Vagina (tissue), 2 donors: ENCODE results near the gene ZFHX3. TPM values are rescaled to one million over a fixed set of nuclear protein-coding genes. Genes with fewer than 3 reads are reported as not detected.
A peak's percentile ranks its signal among the peaks of the same experiment; 100 is the strongest.

Experiments
- DNase-seq, 2 donors: peaks; one replicate each; pipeline ENCODE4 v3.0.0-alpha.2; 2017; ENCODE audit errors: extremely low spot score in 2 of 2
- H3K27ac ChIP-seq: fragments of 200-600 bp; sonication (generic); one replicate; pipeline ENCODE4 v1.5.1; 2019
- H3K27me3 ChIP-seq: fragments of 200-600 bp; sonication (generic); one replicate; pipeline ENCODE4 v1.5.1; 2019
- H3K36me3 ChIP-seq, 2 donors: fragments of 200-600 bp; sonication (generic); one replicate each; pipeline ENCODE4 v1.5.1; 2017 to 2019
- H3K4me1 ChIP-seq: fragments of 200-600 bp; sonication (generic); one replicate; pipeline ENCODE4 v1.5.1; 2019
- H3K4me3 ChIP-seq, 2 donors: fragments of 200-600 bp; sonication (generic); 1 replicate in 1 of 2; 2 replicates in 1 of 2; pipeline ENCODE4 v1.5.1; 2016 to 2019
- H3K9me3 ChIP-seq: fragments of 200-600 bp; sonication (generic); one replicate; pipeline ENCODE4 v1.5.1; 2019
- POLR2A ChIP-seq, 2 donors: fragments of 450-650 bp; IDR thresholded peaks; one replicate each; pipeline ENCODE4 v1.6.1; 2017; ENCODE audit warnings: antibody characterized with exemption in 2 of 2, mild to moderate bottlenecking in 2 of 2, moderate library complexity in 2 of 2
- POLR2AphosphoS5 ChIP-seq, 2 donors: sonication (generic); formaldehyde crosslinking; IDR thresholded peaks; one replicate each; pipeline ENCODE4 v1.9.0; 2017; ENCODE audit warnings: antibody characterized with exemption in 2 of 2, mild to moderate bottlenecking in 2 of 2, low read depth in 1 of 2; ENCODE audit not compliant: insufficient read depth in 1 of 2
- intact Hi-C: fragments of 100-400 bp; cut with DNase I; formaldehyde crosslinking; loops from one replicate; pipeline ENCODE4 v1.15.1; 2023
- total RNA-seq: library from RNA; depleted of rRNA; stranded (reverse); fragments of >200 nt; gene quantifications from one replicate; pipeline ENCODE4 v1.2.3, GENCODE V29; 2016
- TF ChIP-seq, protein P1 (sequence below), 3 experiments: fragments of 450-650 bp in 2 of 3; fragments of 200-600 bp in 1 of 3; sonication (generic) in 1 of 3; IDR thresholded peaks; one replicate each; pipeline ENCODE4 v1.5.1; 2017 to 2019; ENCODE audit warnings: antibody characterized with exemption in 3 of 3, mild to moderate bottlenecking in 2 of 3, moderate library complexity in 2 of 3

Gene ZFHX3
- total RNA-seq, 1 donor from 2014 or later, result 28.0 TPM

DNA sequence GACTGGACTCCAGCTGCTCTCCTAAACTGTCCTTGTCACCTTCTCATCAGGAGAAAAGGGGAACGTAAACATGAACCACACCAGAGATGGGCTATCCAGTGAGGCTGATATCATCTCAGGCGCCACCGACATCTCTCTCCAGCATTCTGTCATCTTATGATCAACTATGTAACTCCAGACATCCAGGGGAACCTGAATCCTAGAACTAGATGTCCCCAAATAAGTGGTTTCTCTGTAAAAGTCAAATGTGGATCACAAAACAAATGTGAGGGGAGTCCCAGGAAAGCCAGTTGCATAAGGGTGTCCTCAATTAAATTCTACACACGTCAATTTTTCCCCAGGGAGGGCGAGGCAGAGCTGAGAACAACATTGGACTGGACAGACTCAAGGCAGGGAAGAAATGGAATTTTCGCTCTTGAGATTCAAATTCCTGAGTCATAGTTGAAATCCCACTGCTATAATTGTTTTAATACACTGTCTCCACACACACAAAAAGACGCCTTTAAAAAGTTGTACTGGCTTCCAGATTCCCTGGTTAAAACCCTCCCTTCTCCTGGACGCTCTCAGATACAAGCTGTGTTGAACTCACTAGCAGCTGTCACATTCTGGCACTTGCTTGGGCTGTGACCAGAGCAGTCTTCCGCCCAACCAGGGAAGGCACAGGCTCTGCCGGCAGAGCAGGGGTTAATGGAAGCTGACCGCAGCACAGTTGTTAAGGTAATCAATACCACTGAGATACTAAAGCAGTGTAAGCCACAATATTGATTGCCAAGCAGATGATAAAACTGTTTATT is 62.6 kb downstream of the ZFHX3 start:
- no peaks in the 10 kb centered on the region for H3K36me3 ChIP-seq
- peaks cover 62% of the 10 kb centered on the region for H3K4me1 ChIP-seq
- H3K27me3 ChIP-seq, result no peaks in the 10 kb centered on the region
- TF ChIP-seq, protein P1, sequence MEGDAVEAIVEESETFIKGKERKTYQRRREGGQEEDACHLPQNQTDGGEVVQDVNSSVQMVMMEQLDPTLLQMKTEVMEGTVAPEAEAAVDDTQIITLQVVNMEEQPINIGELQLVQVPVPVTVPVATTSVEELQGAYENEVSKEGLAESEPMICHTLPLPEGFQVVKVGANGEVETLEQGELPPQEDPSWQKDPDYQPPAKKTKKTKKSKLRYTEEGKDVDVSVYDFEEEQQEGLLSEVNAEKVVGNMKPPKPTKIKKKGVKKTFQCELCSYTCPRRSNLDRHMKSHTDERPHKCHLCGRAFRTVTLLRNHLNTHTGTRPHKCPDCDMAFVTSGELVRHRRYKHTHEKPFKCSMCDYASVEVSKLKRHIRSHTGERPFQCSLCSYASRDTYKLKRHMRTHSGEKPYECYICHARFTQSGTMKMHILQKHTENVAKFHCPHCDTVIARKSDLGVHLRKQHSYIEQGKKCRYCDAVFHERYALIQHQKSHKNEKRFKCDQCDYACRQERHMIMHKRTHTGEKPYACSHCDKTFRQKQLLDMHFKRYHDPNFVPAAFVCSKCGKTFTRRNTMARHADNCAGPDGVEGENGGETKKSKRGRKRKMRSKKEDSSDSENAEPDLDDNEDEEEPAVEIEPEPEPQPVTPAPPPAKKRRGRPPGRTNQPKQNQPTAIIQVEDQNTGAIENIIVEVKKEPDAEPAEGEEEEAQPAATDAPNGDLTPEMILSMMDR (IDR thresholded peaks at IDR 0.05), result no peak
- no peak for TF ChIP-seq POLR2A (IDR thresholded peaks at IDR 0.05)
- TF ChIP-seq POLR2AphosphoS5 (IDR thresholded peaks at IDR 0.05; ENCODE audit: insufficient read depth in 1 of 2, low read depth in 1 of 2), result peak in 1 of 2 donors; percentile 81
- peak in 1 of 2 donors; percentile 95 for DNase-seq
- H3K4me3 ChIP-seq, result peak overlapping the region in 1 of 2 donors; percentile 11
- intact Hi-C loops, result loop anchor here (5.0 to 10.0 kb wide), 2 partner anchors 48 to 131 kb away; no protein-coding TSS in a partner anchor
- peak overlapping the region; percentile 68 for H3K27ac ChIP-seq
- no peaks in the 10 kb centered on the region for H3K9me3 ChIP-seq

DNA sequence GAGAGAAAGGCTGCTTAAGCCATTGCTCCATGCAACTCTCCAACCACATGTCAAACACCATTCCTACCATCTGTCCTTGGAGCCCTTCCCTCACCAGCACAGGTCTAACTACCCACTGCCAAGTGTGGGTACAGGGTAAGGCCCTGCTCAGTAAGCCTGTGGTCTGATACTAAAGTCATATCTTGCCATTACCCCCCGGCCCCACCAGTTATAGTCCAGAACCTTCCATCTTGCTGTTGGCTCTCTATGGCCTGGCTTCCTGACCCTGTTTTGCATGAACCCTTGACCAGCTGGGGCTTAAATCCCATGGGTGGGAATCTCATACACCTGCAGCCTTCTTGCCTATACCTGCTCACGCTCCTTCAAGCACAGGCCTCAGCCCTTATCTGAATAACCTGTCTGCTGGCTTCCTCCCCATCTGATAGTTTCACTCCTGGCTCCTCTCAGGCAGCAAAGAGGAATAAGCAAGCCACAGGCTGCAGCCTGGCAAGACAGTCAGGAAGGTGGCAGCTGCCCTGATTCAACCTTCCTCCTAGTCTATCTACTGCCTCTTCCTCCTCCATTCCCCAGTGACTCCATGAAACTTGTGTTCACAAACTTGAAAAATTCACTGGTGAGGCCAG is 64.1 kb downstream of the ZFHX3 start:
- Histone ChIP-seq H3K27me3 (no peaks in the 10 kb centered on the region), H3K4me3 (no peak overlapping the region), H3K27ac (no peak overlapping the region), H3K36me3 (no peaks in the 10 kb centered on the region), H3K9me3 (no peaks in the 10 kb centered on the region), H3K4me1 (peaks cover 48% of the 10 kb centered on the region)
- TF ChIP-seq POLR2A (IDR thresholded peaks at IDR 0.05) (no peak), POLR2AphosphoS5 (IDR thresholded peaks at IDR 0.05; ENCODE audit: insufficient read depth in 1 of 2, low read depth in 1 of 2) (no peak)
- TF ChIP-seq, protein P1 (IDR thresholded peaks at IDR 0.05), result no peak
- DNase-seq, result no peak
- intact Hi-C loops, result loop anchor here (10.0 kb wide), 1 partner anchor 129 kb away; no protein-coding TSS in a partner anchor

DNA sequence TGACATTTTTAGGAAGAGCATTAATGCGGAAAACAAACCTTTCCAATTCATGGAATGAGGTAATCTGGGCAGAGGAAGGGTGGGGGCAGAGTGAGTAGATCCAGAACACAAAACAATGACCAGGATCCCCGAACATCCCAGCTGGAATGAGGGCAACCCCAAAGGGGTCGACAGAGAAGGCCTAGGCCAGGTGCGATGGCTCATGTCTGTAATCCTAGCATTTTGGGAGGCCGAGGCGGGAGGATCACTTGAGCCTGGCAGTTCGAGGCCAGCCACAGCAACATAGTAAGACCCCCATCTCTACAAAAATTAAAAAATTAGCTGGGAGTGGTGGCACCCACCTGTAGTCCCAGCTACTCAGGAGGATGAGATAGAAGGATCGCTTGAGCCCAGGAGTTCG is 64.7 kb downstream of the ZFHX3 start:
- no peak overlapping the region for H3K4me3 ChIP-seq
- DNase-seq, result no peak
- H3K27ac ChIP-seq, result no peak overlapping the region
- H3K27me3 ChIP-seq, result no peaks in the 10 kb centered on the region
- H3K4me1 ChIP-seq, result peaks cover 44% of the 10 kb centered on the region
- H3K36me3 ChIP-seq, result no peaks in the 10 kb centered on the region
- no peaks in the 10 kb centered on the region for H3K9me3 ChIP-seq
- TF ChIP-seq POLR2A (IDR thresholded peaks at IDR 0.05) (no peak), POLR2AphosphoS5 (IDR thresholded peaks at IDR 0.05; ENCODE audit: insufficient read depth in 1 of 2, low read depth in 1 of 2) (no peak)
- TF ChIP-seq, protein P1 (IDR thresholded peaks at IDR 0.05), result no peak
- intact Hi-C loops, result loop anchor here (10.0 kb wide), 1 partner anchor 128 kb away; no protein-coding TSS in a partner anchor

DNA sequence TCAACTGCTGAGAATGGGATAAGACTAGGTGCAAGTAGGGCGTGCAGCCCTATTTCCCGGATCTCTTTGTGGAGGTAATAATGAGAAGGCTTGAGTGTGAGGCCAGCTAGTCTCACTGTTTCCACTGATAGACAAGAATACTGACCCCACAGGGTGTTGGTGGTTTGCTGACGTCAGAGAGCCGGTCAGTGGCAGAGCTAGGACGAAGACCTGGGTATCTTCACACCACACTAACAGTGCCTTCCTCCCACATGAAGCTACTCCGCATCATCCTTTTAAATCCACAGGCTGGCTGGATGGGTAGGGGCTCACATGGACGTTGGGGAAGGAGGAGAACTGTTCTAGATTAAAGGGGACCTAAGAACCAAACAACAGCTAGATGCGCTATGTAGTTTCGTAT is 68.0 kb downstream of the ZFHX3 start:
- H3K4me3 ChIP-seq, result no peak overlapping the region
- no peak for DNase-seq
- no peaks in the 10 kb centered on the region for H3K36me3 ChIP-seq
- intact Hi-C loops, result loop anchor here (10.0 kb wide), 1 partner anchor 125 kb away; no protein-coding TSS in a partner anchor
- no peaks in the 10 kb centered on the region for H3K27me3 ChIP-seq
- no peaks in the 10 kb centered on the region for H3K9me3 ChIP-seq
- peaks cover 17% of the 10 kb centered on the region for H3K4me1 ChIP-seq
- TF ChIP-seq POLR2A (IDR thresholded peaks at IDR 0.05) (no peak), POLR2AphosphoS5 (IDR thresholded peaks at IDR 0.05; ENCODE audit: insufficient read depth in 1 of 2, low read depth in 1 of 2) (no peak)
- TF ChIP-seq, protein P1 (IDR thresholded peaks at IDR 0.05), result no peak
- H3K27ac ChIP-seq, result no peak overlapping the region
